ENCODE measurements around the gene ANK2. TPM values are rescaled to one million over a fixed set of nuclear protein-coding genes. Genes with fewer than 3 reads are reported as not detected.

ANK2 gene
- total RNA-seq, 2 experiments from 2014 or later: 0.38 to 4.0 TPM

DNA sequence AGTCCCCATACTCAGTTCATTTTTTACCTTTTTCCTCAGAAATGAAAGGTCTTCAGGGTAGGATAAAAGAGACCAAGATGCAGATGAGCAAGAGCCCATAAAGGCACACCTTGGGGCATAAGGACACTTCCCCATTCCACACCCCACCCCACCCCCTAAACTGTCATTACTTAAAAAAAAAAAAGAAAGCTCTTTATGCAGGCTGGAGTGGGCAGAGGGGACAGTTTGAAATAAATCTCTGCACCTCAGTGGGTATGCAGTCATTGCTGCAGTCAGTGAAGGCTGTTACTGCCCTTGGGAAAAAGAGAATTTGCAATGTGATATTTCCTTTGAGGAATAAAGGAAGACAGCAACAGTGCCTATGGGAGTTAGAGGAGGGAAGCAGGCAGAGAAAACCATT is 137.5 kb downstream of the ANK2 start:
- no peak overlapping the region for H3K4me3 ChIP-seq (ENCODE audit: low read depth, low read length, poor library complexity, severe bottlenecking)
- ChIA-PET POLR2A (interaction anchor here (0.6 to 0.7 kb wide), 3 partner anchors 32 to 1305 kb away, joined by 3 to 5 read pairs (median 3); no protein-coding TSS in a partner anchor), CTCF (ENCODE audit: unreplicated experiment) (no interaction called here)
- no peak overlapping the region for H3K27ac ChIP-seq (ENCODE audit: low read depth, low read length, poor library complexity, severe bottlenecking)
- DNase-seq (ENCODE audit: low spot score): no peak
- H2AFZ ChIP-seq (ENCODE audit: low read length): no peak overlapping the region
- no peak for TF ChIP-seq EZH2phosphoT487 (IDR thresholded peaks at IDR 0.05; ENCODE audit: borderline replicate concordance, low read depth, low read length)
- TF ChIP-seq, protein P1, sequence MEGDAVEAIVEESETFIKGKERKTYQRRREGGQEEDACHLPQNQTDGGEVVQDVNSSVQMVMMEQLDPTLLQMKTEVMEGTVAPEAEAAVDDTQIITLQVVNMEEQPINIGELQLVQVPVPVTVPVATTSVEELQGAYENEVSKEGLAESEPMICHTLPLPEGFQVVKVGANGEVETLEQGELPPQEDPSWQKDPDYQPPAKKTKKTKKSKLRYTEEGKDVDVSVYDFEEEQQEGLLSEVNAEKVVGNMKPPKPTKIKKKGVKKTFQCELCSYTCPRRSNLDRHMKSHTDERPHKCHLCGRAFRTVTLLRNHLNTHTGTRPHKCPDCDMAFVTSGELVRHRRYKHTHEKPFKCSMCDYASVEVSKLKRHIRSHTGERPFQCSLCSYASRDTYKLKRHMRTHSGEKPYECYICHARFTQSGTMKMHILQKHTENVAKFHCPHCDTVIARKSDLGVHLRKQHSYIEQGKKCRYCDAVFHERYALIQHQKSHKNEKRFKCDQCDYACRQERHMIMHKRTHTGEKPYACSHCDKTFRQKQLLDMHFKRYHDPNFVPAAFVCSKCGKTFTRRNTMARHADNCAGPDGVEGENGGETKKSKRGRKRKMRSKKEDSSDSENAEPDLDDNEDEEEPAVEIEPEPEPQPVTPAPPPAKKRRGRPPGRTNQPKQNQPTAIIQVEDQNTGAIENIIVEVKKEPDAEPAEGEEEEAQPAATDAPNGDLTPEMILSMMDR (conservative IDR thresholded peaks at IDR 0.05; ENCODE audit: low read length): no peak
- no peaks in the 10 kb centered on the region for H3K4me1 ChIP-seq (ENCODE audit: insufficient read depth, low read length, poor library complexity, severe bottlenecking)
- H3K9me3 ChIP-seq (ENCODE audit: low read length): no peaks in the 10 kb centered on the region
- no peak overlapping the region for H3K4me2 ChIP-seq (ENCODE audit: low read length)
- no peaks in the 10 kb centered on the region for H3K9me2 ChIP-seq (ENCODE audit: insufficient read depth, low read length)
- H3K79me2 ChIP-seq (ENCODE audit: insufficient read depth, low read depth, low read length): no peaks in the 10 kb centered on the region
- no peaks in the 10 kb centered on the region for H3K36me3 ChIP-seq (ENCODE audit: insufficient read depth, low read length)
- intact Hi-C loops (cut with micrococcal nuclease; ENCODE audit: unreplicated experiment): no loop called here
- BruUV-seq (replicated peaks): no TSS peak
- H4K20me1 ChIP-seq (ENCODE audit: insufficient read depth, low read length): no peaks in the 10 kb centered on the region

DNA sequence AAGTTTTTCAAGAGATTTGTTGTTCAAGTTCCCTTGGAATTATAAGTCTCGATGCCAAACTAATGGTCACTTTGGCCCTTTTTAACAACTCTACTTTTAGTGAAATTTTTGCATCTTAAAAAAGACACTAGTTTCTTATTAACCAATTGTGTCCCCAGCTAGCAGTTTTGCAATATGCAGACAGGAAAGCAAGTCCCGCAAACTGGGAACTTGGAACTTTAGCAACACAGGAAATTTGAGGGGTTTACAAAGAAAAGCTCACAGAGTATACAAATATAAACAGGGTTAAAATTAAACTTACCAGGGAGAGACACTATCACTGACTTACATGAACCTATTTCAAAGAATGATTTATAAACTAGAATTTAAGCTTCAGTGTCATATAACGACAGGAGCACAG is 137.9 kb downstream of the ANK2 start:
- no TSS peak for BruUV-seq (replicated peaks)
- CTCF ChIA-PET (ENCODE audit: unreplicated experiment): no interaction called here
- no peak overlapping the region for H3K4me2 ChIP-seq (ENCODE audit: low read length)
- TF ChIP-seq, protein P1 (conservative IDR thresholded peaks at IDR 0.05; ENCODE audit: low read length): no peak
- no peak for TF ChIP-seq EZH2phosphoT487 (IDR thresholded peaks at IDR 0.05; ENCODE audit: borderline replicate concordance, low read depth, low read length)
- no peak overlapping the region for H2AFZ ChIP-seq (ENCODE audit: low read length)
- H3K4me1 ChIP-seq (ENCODE audit: insufficient read depth, low read length, poor library complexity, severe bottlenecking): no peaks in the 10 kb centered on the region
- no peaks in the 10 kb centered on the region for H3K79me2 ChIP-seq (ENCODE audit: insufficient read depth, low read depth, low read length)
- no peak for DNase-seq (ENCODE audit: low spot score)
- intact Hi-C loops (cut with micrococcal nuclease; ENCODE audit: unreplicated experiment): no loop called here
- H3K36me3 ChIP-seq (ENCODE audit: insufficient read depth, low read length): no peaks in the 10 kb centered on the region
- H3K9me3 ChIP-seq (ENCODE audit: low read length): no peaks in the 10 kb centered on the region
- no peak overlapping the region for H3K27ac ChIP-seq (ENCODE audit: low read depth, low read length, poor library complexity, severe bottlenecking)
- H3K9me2 ChIP-seq (ENCODE audit: insufficient read depth, low read length): no peaks in the 10 kb centered on the region
- no peak overlapping the region for H3K4me3 ChIP-seq (ENCODE audit: low read depth, low read length, poor library complexity, severe bottlenecking)
- POLR2A ChIA-PET: interaction anchor here (0.6 to 0.7 kb wide), 3 partner anchors 32 to 1306 kb away, joined by 3 to 5 read pairs (median 3); no protein-coding TSS in a partner anchor
- H4K20me1 ChIP-seq (ENCODE audit: insufficient read depth, low read length): no peaks in the 10 kb centered on the region

DNA sequence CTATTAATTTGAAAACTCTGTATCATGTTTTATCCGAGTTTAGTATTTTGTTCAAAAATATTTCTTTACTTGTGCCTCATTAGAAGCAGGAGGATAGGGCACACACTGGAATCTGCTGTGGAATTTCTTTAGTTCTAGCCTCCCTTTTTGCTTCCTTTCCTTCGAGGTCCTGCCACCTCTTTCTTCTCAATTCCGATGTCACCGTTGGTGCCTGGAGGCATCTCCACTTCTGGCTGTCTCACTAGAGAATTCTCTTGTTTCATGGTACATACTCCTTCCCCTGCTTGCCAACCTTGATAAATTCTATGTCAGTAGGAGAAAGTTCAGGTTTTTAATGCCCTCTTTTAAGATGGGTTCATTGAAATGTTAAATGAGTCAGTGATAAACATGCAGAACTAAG is 140.1 kb downstream of the ANK2 start:
- Histone ChIP-seq H3K36me3 (ENCODE audit: insufficient read depth, low read length) (no peaks in the 10 kb centered on the region), H3K4me3 (ENCODE audit: low read depth, low read length, poor library complexity, severe bottlenecking) (no peak overlapping the region), H3K27ac (ENCODE audit: low read depth, low read length, poor library complexity, severe bottlenecking) (no peak overlapping the region), H3K9me3 (ENCODE audit: low read length) (no peaks in the 10 kb centered on the region), H3K79me2 (ENCODE audit: insufficient read depth, low read depth, low read length) (no peaks in the 10 kb centered on the region), H4K20me1 (ENCODE audit: insufficient read depth, low read length) (no peaks in the 10 kb centered on the region), H3K4me1 (ENCODE audit: insufficient read depth, low read length, poor library complexity, severe bottlenecking) (no peaks in the 10 kb centered on the region), H3K9me2 (ENCODE audit: insufficient read depth, low read length) (no peaks in the 10 kb centered on the region), H3K4me2 (ENCODE audit: low read length) (no peak overlapping the region), H2AFZ (ENCODE audit: low read length) (no peak overlapping the region)
- POLR2A ChIA-PET: no interaction called here
- DNase-seq (ENCODE audit: low spot score): no peak
- intact Hi-C loops (cut with micrococcal nuclease; ENCODE audit: unreplicated experiment): no loop called here
- BruUV-seq (replicated peaks): no TSS peak
- CTCF ChIA-PET (ENCODE audit: unreplicated experiment): no interaction called here
- TF ChIP-seq EZH2phosphoT487 (IDR thresholded peaks at IDR 0.05; ENCODE audit: borderline replicate concordance, low read depth, low read length): no peak
- TF ChIP-seq, protein P1 (conservative IDR thresholded peaks at IDR 0.05; ENCODE audit: low read length): no peak
